Right cardiac atrium (tissue), 5 donors: ENCODE results near the gene TUG1. TPM values are rescaled to one million over a fixed set of nuclear protein-coding genes. Genes with fewer than 3 reads are reported as not detected.

Source experiments
- ATAC-seq, 2 donors: fragments of 200-7000 bp; cut with Tn5 transposase; one replicate each; pipeline versions ENCODE4 v1.8.0 to v1.9.1; 2020; ENCODE audit warnings: moderate library complexity in 2 of 2, mild to moderate bottlenecking in 1 of 2
- DNase-seq, 3 donors: peaks; one replicate each; pipeline ENCODE4 v3.0.0-alpha.2; 2020
- H3K27ac ChIP-seq: one replicate; pipeline ENCODE4 v1.5.1; 2013; ENCODE audit warnings: mild to moderate bottlenecking, low read length, control low read depth, moderate library complexity
- H3K27me3 ChIP-seq: one replicate; pipeline ENCODE4 v1.6.1; 2013; ENCODE audit not compliant: control insufficient read depth, insufficient read depth
- H3K4me1 ChIP-seq: one replicate; pipeline ENCODE4 v1.6.1; 2013; ENCODE audit warnings: low read length; ENCODE audit not compliant: control insufficient read depth, insufficient read depth
- H3K4me3 ChIP-seq: one replicate; pipeline ENCODE4 v1.5.1; 2013; ENCODE audit warnings: low read length, control low read depth
- H3K9me3 ChIP-seq: one replicate; pipeline ENCODE4 v1.6.1; 2013; ENCODE audit warnings: low read length; ENCODE audit not compliant: control insufficient read depth
- WGBS: extraction: QIAGEN DNeasy Blood & Tissue Kit; methylation state at CpG from one replicate; pipeline ENCODE4 v1.1.7; 2013; 5-methylcytosine and 5-hydroxymethylcytosine counted together
- intact Hi-C, 4 donors: fragments of 100-400 bp; cut with DNase I; formaldehyde crosslinking; loops; one replicate each; pipeline versions ENCODE4 v1.11.0 to v1.14.0; 2022 to 2023
- polyA plus RNA-seq: library from polyadenylated mRNA; stranded (reverse); fragments of 200-250 nt; gene quantifications from one replicate; pipeline ENCODE4 v1.2.3, GENCODE V29; 2013
- total RNA-seq, 4 donors: library from RNA; stranded (reverse); fragmentation: NEBNext Ultra II Directional; extraction: Animal tissue kit (Norgen Biotek cat#: 25700); gene quantifications; one replicate each; pipeline ENCODE4 v1.2.1, GENCODE V29; 2021
- donor health status: healthy with polysubstance abuse.
- donor health status: DM: no; HTN: yes; CAD: no.
- donor health status: DM: no; HTN: no; CAD: no.
- donor health status: DM: no; HTN: yes; CAD: no; lungs with severe emphysema.
- donor health status: DM: yes; HTN: yes; CAD: no.

The TUG1 gene
- total and polyA plus RNA-seq, 5 donors, result 22.8 to 56.2 (median 44.6) TPM

GRCh38 chr22:30930228-30930627 lies 38.8 kb upstream of the TUG1 start:
- DNase-seq, result no peak
- Histone ChIP-seq H3K27me3 (no peaks in the 10 kb centered on the region), H3K4me3 (no peak overlapping the region), H3K9me3 (no peaks in the 10 kb centered on the region), H3K27ac (no peak overlapping the region), H3K4me1 (no peaks in the 10 kb centered on the region)
- 71% methylated on average over 3 of the region's 3 CpGs for WGBS
- intact Hi-C loops, result no loop called here
- no peak for ATAC-seq

GRCh38 chr22:30931541-30932300 lies 37.3 kb upstream of the TUG1 start:
- DNase-seq (no peak), ATAC-seq (no peak)
- Histone ChIP-seq H3K27ac (no peak overlapping the region), H3K27me3 (no peaks in the 10 kb centered on the region), H3K4me3 (no peak overlapping the region), H3K4me1 (no peaks in the 10 kb centered on the region), H3K9me3 (no peaks in the 10 kb centered on the region)
- 94% methylated on average over 4 of the region's 4 CpGs for WGBS
- intact Hi-C loops, result no loop called here

GRCh38 chr22:30932661-30933060 lies 36.4 kb upstream of the TUG1 start:
- Histone ChIP-seq H3K4me1 (no peaks in the 10 kb centered on the region), H3K27ac (no peak overlapping the region), H3K4me3 (no peak overlapping the region), H3K27me3 (no peaks in the 10 kb centered on the region), H3K9me3 (no peaks in the 10 kb centered on the region)
- WGBS, result 94% methylated on average over 16 of the region's 16 CpGs
- DNase-seq (no peak), ATAC-seq (no peak)
- intact Hi-C loops, result no loop called here

GRCh38 chr22:30933457-30933856 lies 35.6 kb upstream of the TUG1 start:
- 79% methylated on average over 7 of the region's 7 CpGs for WGBS
- Histone ChIP-seq H3K4me1 (no peaks in the 10 kb centered on the region), H3K9me3 (no peaks in the 10 kb centered on the region), H3K4me3 (no peak overlapping the region), H3K27ac (no peak overlapping the region), H3K27me3 (no peaks in the 10 kb centered on the region)
- intact Hi-C loops, result no loop called here
- ATAC-seq (no peak), DNase-seq (no peak)

- no peak for ATAC-seq
Measured at GRCh38 chr22:30934053-30934452, 35.0 kb upstream of the TUG1 start.

GRCh38 chr22:30940685-30941362 lies 28.2 kb upstream of the TUG1 start:
- Histone ChIP-seq H3K4me3 (no peak overlapping the region), H3K27ac (no peak overlapping the region), H3K9me3 (no peaks in the 10 kb centered on the region), H3K27me3 (no peaks in the 10 kb centered on the region), H3K4me1 (no peaks in the 10 kb centered on the region)
- intact Hi-C loops, result loop anchor here in 3 of 4 donors (10.0 kb wide), 2 partner anchors 204 to 214 kb away; partner anchors contain the start of gene PLA2G3 (in 2 of the 3)
- WGBS, result 79% methylated on average over 7 of the region's 7 CpGs
- ATAC-seq (no peak), DNase-seq (no peak)

More at GRCh38 chr22:30934053-30934452, 35.0 kb upstream of the TUG1 start:
- intact Hi-C loops, result no loop called here
- Histone ChIP-seq H3K4me1 (no peaks in the 10 kb centered on the region), H3K9me3 (no peaks in the 10 kb centered on the region), H3K4me3 (no peak overlapping the region), H3K27me3 (no peaks in the 10 kb centered on the region), H3K27ac (no peak overlapping the region)
- no peak for DNase-seq
- 91% methylated on average over 8 of the region's 8 CpGs for WGBS

- no peaks in the 10 kb centered on the region for H3K9me3 ChIP-seq
- no peak overlapping the region for H3K4me3 ChIP-seq
- ATAC-seq (no peak), DNase-seq (peak in 1 of 3 donors; percentile 27)
- H3K27me3 ChIP-seq, result no peaks in the 10 kb centered on the region
- intact Hi-C loops, result loop anchor here in 3 of 4 donors (10.0 kb wide), 2 partner anchors 203 to 213 kb away; partner anchors contain the start of gene PLA2G3 (in 2 of the 3)
- peaks cover 3% of the 10 kb centered on the region for H3K4me1 ChIP-seq
- 96% methylated on average over 11 of the region's 11 CpGs for WGBS
- H3K27ac ChIP-seq, result no peak overlapping the region
Measured at GRCh38 chr22:30941363-30941740, 27.7 kb upstream of the TUG1 start.

GRCh38 chr22:30943368-30943767 lies 25.7 kb upstream of the TUG1 start:
- no peak for DNase-seq

GRCh38 chr22:30944986-30945385 lies 24.1 kb upstream of the TUG1 start:
- DNase-seq, result no peak
- intact Hi-C loops, result loop anchor here (5.0 to 10.0 kb wide), 6 partner anchors 137 to 287 kb away; partner anchors contain the start of genes PLA2G3 (in 2 of the 4) and SMTN (in 1 of the 4)
- WGBS, result 85% methylated on average over 4 of the region's 4 CpGs
- Histone ChIP-seq H3K9me3 (no peaks in the 10 kb centered on the region), H3K27ac (no peak overlapping the region), H3K4me3 (no peak overlapping the region), H3K27me3 (no peaks in the 10 kb centered on the region), H3K4me1 (peaks cover 11% of the 10 kb centered on the region)
- no peak for ATAC-seq

More at GRCh38 chr22:30943368-30943767, 25.7 kb upstream of the TUG1 start:
- 66% methylated on average over 3 of the region's 3 CpGs for whole genome bisulfite sequencing
- no peak overlapping the region for H3K4me3 ChIP-seq
- peaks cover 10% of the 10 kb centered on the region for H3K4me1 ChIP-seq
- H3K27ac ChIP-seq, result no peak overlapping the region
- no peaks in the 10 kb centered on the region for H3K27me3 ChIP-seq
- no peaks in the 10 kb centered on the region for H3K9me3 ChIP-seq
- intact Hi-C loops, result loop anchor here in 3 of 4 donors (10.0 kb wide), 2 partner anchors 201 to 211 kb away; partner anchors contain the start of gene PLA2G3 (in 2 of the 3)
- no peak for ATAC-seq

- Histone ChIP-seq H3K27me3 (no peaks in the 10 kb centered on the region), H3K4me3 (no peak overlapping the region), H3K4me1 (peaks cover 11% of the 10 kb centered on the region), H3K27ac (no peak overlapping the region), H3K9me3 (no peaks in the 10 kb centered on the region)
- ATAC-seq, result no peak
- no peak for DNase-seq
- intact Hi-C loops, result loop anchor here (5.0 to 10.0 kb wide), 6 partner anchors 137 to 287 kb away; partner anchors contain the start of genes PLA2G3 (in 2 of the 4) and SMTN (in 1 of the 4)
- 81% methylated on average over 2 of the region's 2 CpGs for WGBS
Measured at GRCh38 chr22:30945653-30946052, 23.4 kb upstream of the TUG1 start.

- Histone ChIP-seq H3K4me3 (no peak overlapping the region), H3K27me3 (no peaks in the 10 kb centered on the region), H3K9me3 (no peaks in the 10 kb centered on the region), H3K27ac (peak overlapping the region; percentile 37), H3K4me1 (peaks cover 11% of the 10 kb centered on the region)
- 57% methylated on average over 7 of the region's 7 CpGs for WGBS
- intact Hi-C loops, result loop anchor here (5.0 to 10.0 kb wide), 6 partner anchors 136 to 286 kb away; partner anchors contain the start of genes PLA2G3 (in 2 of the 4) and SMTN (in 1 of the 4)
- DNase-seq, result no peak
- no peak for ATAC-seq
Measured at GRCh38 chr22:30946354-30946753, 22.7 kb upstream of the TUG1 start.
